Uterus (tissue), 4 donors: ENCODE results near the gene VAX1. TPM values are rescaled to one million over a fixed set of nuclear protein-coding genes. Genes with fewer than 3 reads are reported as not detected.

ENCODE experiments used
- DNase-seq, 2 donors: peaks; one replicate each; pipeline ENCODE4 v3.0.0-alpha.2; 2019 to 2020
- H3K27ac ChIP-seq, 2 donors: fragments of 200-600 bp; sonication (generic); 1 replicate in 1 of 2; 2 replicates in 1 of 2; pipeline ENCODE4 v1.5.1; 2016 to 2018
- H3K27me3 ChIP-seq, 2 donors: fragments of 200-600 bp; sonication (generic); one replicate each; pipeline ENCODE4 v1.5.1; 2018 to 2019; ENCODE audit warnings: control low read depth in 1 of 2
- H3K36me3 ChIP-seq, 2 donors: fragments of 200-600 bp; sonication (generic); one replicate each; pipeline ENCODE4 v1.5.1; 2019; ENCODE audit warnings: control low read depth in 1 of 2
- H3K4me1 ChIP-seq, 2 donors: fragments of 200-600 bp; sonication (generic); one replicate each; pipeline ENCODE4 v1.5.1; 2018 to 2019; ENCODE audit warnings: control low read depth in 1 of 2
- H3K4me3 ChIP-seq, 2 donors: fragments of 200-600 bp; sonication (generic); 1 replicate in 1 of 2; 2 replicates in 1 of 2; pipeline ENCODE4 v1.5.1; 2018 to 2019; ENCODE audit warnings: mild to moderate bottlenecking in 1 of 2
- H3K9me3 ChIP-seq, 2 donors: fragments of 200-600 bp; sonication (generic); one replicate each; pipeline ENCODE4 v1.5.1; 2019; ENCODE audit warnings: control low read depth in 1 of 2
- POLR2A ChIP-seq, 2 donors: fragments of 450-650 bp; IDR thresholded peaks; one replicate each; pipeline ENCODE4 v1.6.1; 2016; ENCODE audit warnings: antibody characterized with exemption in 2 of 2, mild to moderate bottlenecking in 1 of 2, moderate library complexity in 1 of 2
- intact Hi-C: fragments of 100-400 bp; cut with DNase I; formaldehyde crosslinking; loops from one replicate; pipeline ENCODE4 v1.15.1; 2023; ENCODE audit warnings: low total_unique reads
- total RNA-seq, 4 donors: library from RNA; depleted of rRNA in 3 of 4; stranded (reverse); fragments of >200 nt in 3 of 4; gene quantifications; one replicate each; pipeline versions ENCODE4 v1.1.0 to v1.2.4, GENCODE V29; 2014 to 2023
- TF ChIP-seq, protein P1 (sequence below), 4 experiments: fragments of 200-600 bp in 2 of 4; fragments of 450-650 bp in 2 of 4; sonication (generic) in 2 of 4; IDR thresholded peaks; one replicate each; pipeline ENCODE4 v1.5.1; 2016 to 2019; ENCODE audit warnings: antibody characterized with exemption in 4 of 4, mild to moderate bottlenecking in 2 of 4, moderate library complexity in 1 of 4
- donor health status: DM: yes; HTN: yes; CAD: no.

The VAX1 gene
- total RNA-seq, 4 donors from 2014 or later = not detected

DNA sequence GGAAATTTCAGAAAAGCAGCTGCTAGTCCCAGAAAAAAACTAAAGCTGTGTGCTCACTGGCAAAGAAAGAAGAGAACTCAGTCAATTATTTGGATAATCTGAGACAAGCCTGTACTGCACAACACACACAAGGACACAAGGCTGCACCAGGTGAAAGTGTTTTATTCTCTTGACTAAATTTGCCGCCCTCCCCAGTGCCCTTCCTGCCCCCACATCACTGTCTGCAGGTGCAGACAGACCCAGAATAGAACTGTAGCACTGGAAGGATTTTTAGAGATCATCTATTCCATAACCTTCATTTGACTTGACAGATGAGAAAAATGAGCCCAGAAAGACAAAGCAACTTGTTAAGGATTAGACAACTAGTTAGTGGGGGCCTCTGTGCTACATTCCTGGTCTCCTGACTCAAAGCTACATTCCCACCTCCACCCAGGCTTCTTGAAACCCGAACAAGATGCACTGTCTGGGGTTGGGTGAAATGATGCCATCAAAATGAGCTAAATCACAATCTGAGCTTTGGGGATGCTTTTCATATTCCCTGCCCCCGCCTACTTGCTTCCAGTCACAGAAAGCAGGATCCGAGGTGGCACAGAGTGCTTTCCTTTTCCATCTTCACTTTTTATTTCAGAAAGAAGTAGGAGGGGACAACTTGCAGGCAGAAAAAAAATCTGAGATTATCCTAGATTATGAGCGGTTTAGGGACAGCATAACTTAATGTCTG is 5.2 kb upstream of the VAX1 start:
- Histone ChIP-seq H3K4me1 (no peaks in the 10 kb centered on the region), H3K36me3 (no peaks in the 10 kb centered on the region), H3K27ac (no peak overlapping the region), H3K27me3 (peaks cover 12 to 56% of the 10 kb centered on the region in 2 donors), H3K4me3 (no peak overlapping the region), H3K9me3 (peaks cover 0 to 3% of the 10 kb centered on the region in 2 donors)
- no peak for DNase-seq
- TF ChIP-seq, protein P1, sequence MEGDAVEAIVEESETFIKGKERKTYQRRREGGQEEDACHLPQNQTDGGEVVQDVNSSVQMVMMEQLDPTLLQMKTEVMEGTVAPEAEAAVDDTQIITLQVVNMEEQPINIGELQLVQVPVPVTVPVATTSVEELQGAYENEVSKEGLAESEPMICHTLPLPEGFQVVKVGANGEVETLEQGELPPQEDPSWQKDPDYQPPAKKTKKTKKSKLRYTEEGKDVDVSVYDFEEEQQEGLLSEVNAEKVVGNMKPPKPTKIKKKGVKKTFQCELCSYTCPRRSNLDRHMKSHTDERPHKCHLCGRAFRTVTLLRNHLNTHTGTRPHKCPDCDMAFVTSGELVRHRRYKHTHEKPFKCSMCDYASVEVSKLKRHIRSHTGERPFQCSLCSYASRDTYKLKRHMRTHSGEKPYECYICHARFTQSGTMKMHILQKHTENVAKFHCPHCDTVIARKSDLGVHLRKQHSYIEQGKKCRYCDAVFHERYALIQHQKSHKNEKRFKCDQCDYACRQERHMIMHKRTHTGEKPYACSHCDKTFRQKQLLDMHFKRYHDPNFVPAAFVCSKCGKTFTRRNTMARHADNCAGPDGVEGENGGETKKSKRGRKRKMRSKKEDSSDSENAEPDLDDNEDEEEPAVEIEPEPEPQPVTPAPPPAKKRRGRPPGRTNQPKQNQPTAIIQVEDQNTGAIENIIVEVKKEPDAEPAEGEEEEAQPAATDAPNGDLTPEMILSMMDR (IDR thresholded peaks at IDR 0.05) = no peak
- TF ChIP-seq POLR2A (IDR thresholded peaks at IDR 0.05) = no peak
- intact Hi-C loops = no loop called here

DNA sequence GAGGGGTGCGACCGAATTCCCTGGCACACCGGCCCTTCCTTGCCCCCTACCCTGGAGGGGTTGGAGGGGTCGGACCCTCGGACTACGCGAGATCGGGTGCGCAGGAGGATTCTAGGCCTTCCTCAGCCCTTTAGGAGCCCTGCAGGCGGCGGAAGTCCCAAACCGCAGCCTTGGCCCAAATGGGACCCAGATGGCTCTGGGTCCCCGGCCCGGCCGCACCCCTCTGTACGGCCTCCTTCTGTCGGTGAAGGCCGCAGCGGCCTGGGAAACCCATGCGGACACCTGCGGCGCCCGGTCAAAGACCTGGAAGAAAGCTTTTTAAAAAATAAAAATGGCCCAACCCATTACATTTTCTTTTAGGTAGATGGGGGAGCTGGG is 2.4 kb upstream of the VAX1 start:
- TF ChIP-seq, protein P1 (IDR thresholded peaks at IDR 0.05) = no peak
- no peak for TF ChIP-seq POLR2A (IDR thresholded peaks at IDR 0.05)
- Histone ChIP-seq H3K36me3 (no peaks in the 10 kb centered on the region), H3K9me3 (peaks cover 0 to 3% of the 10 kb centered on the region in 2 donors), H3K4me1 (peaks cover 0 to 11% of the 10 kb centered on the region in 2 donors), H3K27me3 (peaks cover 25 to 70% of the 10 kb centered on the region in 2 donors), H3K27ac (no peak overlapping the region), H3K4me3 (no peak overlapping the region)
- intact Hi-C loops = no loop called here
- no peak for DNase-seq

DNA sequence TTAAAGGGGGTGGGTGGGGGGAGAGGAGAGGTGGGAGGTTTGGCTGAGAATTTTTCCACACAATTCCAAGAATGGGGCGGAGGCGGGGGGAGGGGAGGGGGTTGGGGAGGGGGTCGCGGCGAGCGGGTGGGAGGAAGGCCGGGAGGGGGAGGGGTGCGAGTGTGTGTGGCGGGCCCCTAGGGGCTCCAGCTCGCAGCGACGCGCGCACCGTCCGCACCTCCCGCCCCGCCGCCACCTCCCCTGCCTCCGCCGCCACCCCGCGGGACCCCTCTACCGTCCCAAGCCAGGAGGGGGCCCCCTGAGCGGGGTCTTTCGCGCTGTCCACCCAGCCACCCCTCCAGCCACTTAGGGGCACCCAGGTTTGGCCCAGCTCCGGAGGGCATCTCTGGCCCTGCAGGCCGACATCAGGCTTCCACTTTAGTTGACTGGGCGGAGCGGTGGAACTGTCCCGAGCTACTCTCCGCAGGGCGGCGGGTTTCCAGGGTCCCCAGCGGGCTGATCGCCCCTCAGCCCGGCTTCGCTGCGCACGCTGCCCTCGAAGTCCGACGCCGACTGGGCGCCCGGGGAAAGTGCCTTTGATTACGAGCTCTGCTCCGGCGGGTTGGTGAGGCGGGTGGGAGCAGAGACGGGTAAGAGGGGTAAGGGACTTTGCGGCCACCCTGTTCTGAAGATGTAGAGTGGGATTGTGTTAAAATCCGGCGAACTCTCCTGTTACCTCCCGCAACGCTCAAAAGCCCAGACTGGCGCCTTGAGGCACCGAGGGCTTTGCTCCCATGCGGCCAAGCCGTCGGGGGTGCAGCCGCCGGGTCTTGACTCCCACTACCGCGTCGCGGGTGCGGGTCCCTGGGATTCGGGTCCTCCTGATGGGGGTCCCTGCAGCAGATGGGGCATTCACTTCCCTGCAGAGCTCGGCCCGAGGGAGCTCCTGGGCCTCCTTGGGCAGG is 1.8 kb upstream of the VAX1 start:
- Histone ChIP-seq H3K27me3 (peaks cover 25 to 75% of the 10 kb centered on the region in 2 donors), H3K9me3 (peaks cover 0 to 2% of the 10 kb centered on the region in 2 donors), H3K4me3 (no peak overlapping the region), H3K4me1 (peaks cover 0 to 11% of the 10 kb centered on the region in 2 donors), H3K27ac (no peak overlapping the region), H3K36me3 (no peaks in the 10 kb centered on the region)
- intact Hi-C loops = no loop called here
- TF ChIP-seq POLR2A (IDR thresholded peaks at IDR 0.05) = no peak
- TF ChIP-seq, protein P1 (IDR thresholded peaks at IDR 0.05) = no peak
- DNase-seq = no peak

DNA sequence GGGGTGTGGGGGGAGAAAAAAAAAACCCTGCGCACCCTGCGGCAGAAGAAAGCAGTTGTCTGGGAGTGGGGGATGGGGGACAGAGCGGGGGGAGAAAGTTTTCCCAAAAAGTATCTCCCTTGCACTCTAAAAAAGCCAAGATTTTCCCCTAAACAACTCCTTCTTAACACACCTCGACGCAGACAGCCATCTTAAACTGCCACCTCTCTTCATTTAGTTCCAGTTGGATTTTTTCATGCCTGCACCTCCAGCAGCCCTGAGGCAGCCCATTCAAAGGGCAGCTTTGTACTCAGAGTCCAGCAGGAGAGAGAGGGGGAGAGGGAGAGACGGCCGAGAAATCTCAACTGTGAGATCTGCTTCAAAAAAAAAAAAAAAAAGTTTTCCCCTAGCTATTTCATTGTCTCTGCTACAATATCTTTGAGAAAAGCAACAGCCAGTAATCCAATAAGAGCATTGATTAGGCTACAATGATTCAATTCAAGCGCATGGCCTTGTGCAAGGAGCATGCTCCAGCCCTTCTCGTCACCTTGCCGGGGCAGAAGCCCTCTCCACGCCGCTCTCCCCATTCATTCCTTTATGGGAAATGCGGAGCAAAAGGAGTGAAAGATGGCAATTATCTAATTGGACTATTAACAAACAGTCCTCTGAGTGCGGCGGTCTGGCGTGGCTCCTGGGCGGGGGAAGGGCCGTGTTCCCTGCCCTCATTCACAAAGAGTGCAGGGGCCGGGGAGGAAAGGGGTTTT is 939 bp upstream of the VAX1 start:
- Histone ChIP-seq H3K4me3 (no peak overlapping the region), H3K27me3 (peaks cover 25 to 73% of the 10 kb centered on the region in 2 donors)
- intact Hi-C loops = no loop called here

More for the DNA sequence above, 939 bp upstream of the VAX1 start:
- Histone ChIP-seq H3K36me3 (no peaks in the 10 kb centered on the region), H3K27ac (no peak overlapping the region), H3K4me1 (peaks cover 0 to 11% of the 10 kb centered on the region in 2 donors), H3K9me3 (no peaks in the 10 kb centered on the region)
- DNase-seq = no peak
- TF ChIP-seq, protein P1 (IDR thresholded peaks at IDR 0.05) = no peak
- no peak for TF ChIP-seq POLR2A (IDR thresholded peaks at IDR 0.05)
